ACC112 (cell line): ENCODE results near the gene METTL24.
"Not testable (repeated sequence)": the region's sequence is repeated elsewhere in the genome, so short reads cannot be mapped to it uniquely, and the experiment has no call there.

Experiments
- H2AFZ ChIP-seq: fragments of 200-600 bp; sonication (generic); one replicate; pipeline ENCODE4 v1.6.0; 2017; ENCODE audit warnings: antibody characterized with exemption, low read length; ENCODE audit not compliant: unreplicated experiment
- H3K27ac ChIP-seq: fragments of 200-600 bp; sonication (generic); 2 replicates; pipeline ENCODE4 v1.5.1; 2014; ENCODE audit warnings: low read depth, mild to moderate bottlenecking, antibody characterized with exemption, low read length, moderate library complexity
- H3K27me3 ChIP-seq: fragments of 200-600 bp; sonication (generic); 2 replicates; pipeline ENCODE4 v1.6.1; 2014; ENCODE audit warnings: mild to moderate bottlenecking, antibody characterized with exemption, low read length, moderate library complexity, mixed read lengths; ENCODE audit not compliant: insufficient read depth
- H3K36me3 ChIP-seq: fragments of 200-600 bp; sonication (generic); 2 replicates; pipeline ENCODE4 v1.6.1; 2016; ENCODE audit warnings: mild to moderate bottlenecking, antibody characterized with exemption, low read length, moderate library complexity, mixed read lengths; ENCODE audit not compliant: insufficient read depth
- H3K4me1 ChIP-seq: fragments of 200-600 bp; sonication (generic); one replicate; pipeline ENCODE4 v1.6.1; 2016; ENCODE audit warnings: low read length, mixed read lengths; ENCODE audit not compliant: insufficient read depth, unreplicated experiment, control insufficient read depth
- H3K4me3 ChIP-seq: fragments of 200-600 bp; sonication (generic); 2 replicates; pipeline ENCODE4 v1.5.1; 2014; ENCODE audit warnings: mild to moderate bottlenecking, low read depth, low read length
- H3K79me2 ChIP-seq: fragments of 200-600 bp; sonication (generic); one replicate; pipeline ENCODE4 v1.6.0; 2016; ENCODE audit warnings: low read length; ENCODE audit not compliant: control insufficient read depth, unreplicated experiment, insufficient read depth

The METTL24 gene

DNA sequence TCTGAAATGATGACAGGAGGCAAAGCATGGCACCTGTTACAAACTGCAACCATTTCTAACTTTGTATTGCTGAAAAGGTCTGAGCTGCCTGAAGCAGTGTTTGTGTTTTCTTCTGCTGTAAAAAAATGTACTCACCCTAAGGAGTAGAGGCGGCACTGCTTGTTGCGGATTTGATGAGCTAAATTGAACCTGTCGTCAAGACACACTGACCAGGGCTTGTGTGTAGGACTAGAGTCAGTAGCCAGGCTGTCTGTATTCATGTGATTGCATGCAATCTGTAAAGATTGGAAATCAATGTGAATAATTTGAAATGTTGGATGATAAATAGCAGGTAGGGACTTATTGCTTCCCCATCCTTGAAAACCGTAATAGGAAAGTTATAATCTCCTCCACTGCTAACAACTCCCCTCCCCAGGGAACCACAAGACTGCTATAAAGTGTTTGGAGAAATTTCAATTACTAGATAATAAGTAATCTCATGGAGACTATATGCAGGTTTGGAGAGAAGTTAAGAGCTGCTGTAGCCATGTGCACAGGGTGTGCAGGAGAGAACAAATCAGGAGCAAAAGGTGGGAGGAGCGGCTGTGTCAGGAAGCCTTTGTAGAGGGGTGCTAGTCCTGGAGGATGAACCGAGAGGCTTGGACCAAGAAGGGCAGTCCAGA, 42.8 kb downstream of the METTL24 start:
- H3K27me3 ChIP-seq: peaks cover 30% of the 10 kb centered on the region; the same call in 1 of the 2 replicates
- no peaks in the 10 kb centered on the region for H3K4me1 ChIP-seq
- H2AFZ ChIP-seq: no peak overlapping the region
- no peak overlapping the region for H3K4me3 ChIP-seq
- H3K79me2 ChIP-seq: no peaks in the 10 kb centered on the region
- H3K36me3 ChIP-seq: no peaks in the 10 kb centered on the region
- H3K27ac ChIP-seq: no peak overlapping the region

GRCh38 chr6:110310861-110311446, 47.2 kb downstream of the METTL24 start:
- Histone ChIP-seq H3K79me2 (no peaks in the 10 kb centered on the region), H3K4me1 (no peaks in the 10 kb centered on the region), H3K36me3 (no peaks in the 10 kb centered on the region), H3K4me3 (no peak overlapping the region), H3K27me3 (peaks cover 34% of the 10 kb centered on the region), H3K27ac (no peak overlapping the region), H2AFZ (no peak overlapping the region)

- H2AFZ ChIP-seq: not testable (repeated sequence)
These were observed 48.7 kb downstream of the METTL24 start for GRCh38 chr6:110309432-110309831.

DNA sequence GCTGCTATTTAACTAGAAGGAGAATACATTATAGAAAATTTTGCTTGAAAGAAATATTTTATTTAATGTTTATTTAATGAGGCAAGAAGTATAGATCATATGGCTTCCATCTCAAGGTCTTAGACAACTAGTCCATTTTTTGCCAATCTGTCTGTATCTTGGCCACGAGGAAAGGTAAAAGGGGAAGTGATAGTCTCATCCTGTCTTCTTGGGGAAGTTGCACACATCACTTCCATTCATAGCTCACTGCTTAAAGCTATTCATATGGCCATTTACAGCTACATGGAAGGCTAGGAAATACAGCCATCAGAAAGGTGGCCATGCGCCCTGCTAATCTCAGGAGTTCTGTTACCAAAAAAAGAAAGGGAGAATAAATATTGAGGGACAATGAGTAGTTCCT, 50.8 kb downstream of the METTL24 start:
- no peaks in the 10 kb centered on the region for H3K4me1 ChIP-seq
- peaks cover 33% of the 10 kb centered on the region for H3K27me3 ChIP-seq

More at GRCh38 chr6:110309432-110309831, 48.7 kb downstream of the METTL24 start:
- H3K27me3 ChIP-seq: peaks cover 34% of the 10 kb centered on the region
- not testable (repeated sequence) for H3K79me2 ChIP-seq, H3K27ac ChIP-seq, H3K36me3 ChIP-seq, H3K4me3 ChIP-seq, H3K4me1 ChIP-seq

DNA sequence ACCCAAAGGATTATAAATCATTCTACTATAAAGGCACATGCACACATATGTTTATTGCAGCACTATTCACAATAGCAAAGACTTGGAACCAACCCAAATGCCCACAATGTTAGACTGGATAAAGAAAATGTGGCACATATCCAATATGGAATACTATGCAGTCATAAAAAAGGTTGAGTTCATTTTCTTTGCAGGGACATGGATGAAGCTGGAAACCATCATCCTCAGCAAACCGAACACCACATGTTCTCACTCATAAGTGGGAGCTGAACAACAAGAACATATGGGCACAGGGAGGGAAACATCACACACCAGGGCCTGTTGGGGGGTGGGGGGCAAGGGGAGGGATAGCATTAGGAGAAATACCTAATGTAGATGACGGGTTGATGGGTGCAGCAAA, 52.3 kb downstream of the METTL24 start:
- H2AFZ ChIP-seq, H3K4me3 ChIP-seq, H3K4me1 ChIP-seq, H3K79me2 ChIP-seq, H3K27ac ChIP-seq, H3K36me3 ChIP-seq: not testable (repeated sequence)
- H3K27me3 ChIP-seq: peaks cover 35% of the 10 kb centered on the region

More for the DNA sequence above, 50.8 kb downstream of the METTL24 start:
- H3K36me3 ChIP-seq: no peaks in the 10 kb centered on the region
- H2AFZ ChIP-seq: no peak overlapping the region
- H3K27ac ChIP-seq: no peak overlapping the region
- H3K79me2 ChIP-seq: no peaks in the 10 kb centered on the region
- no peak overlapping the region for H3K4me3 ChIP-seq

- H3K36me3 ChIP-seq, H3K79me2 ChIP-seq, H2AFZ ChIP-seq, H3K27ac ChIP-seq, H3K4me3 ChIP-seq, H3K4me1 ChIP-seq: not testable (repeated sequence)
- H3K27me3 ChIP-seq: peaks cover 46% of the 10 kb centered on the region
These were observed 54.5 kb downstream of the METTL24 start for GRCh38 chr6:110303692-110304091.

- Histone ChIP-seq H3K4me1 (no peaks in the 10 kb centered on the region), H2AFZ (no peak overlapping the region), H3K27ac (no peak overlapping the region), H3K4me3 (no peak overlapping the region), H3K36me3 (no peaks in the 10 kb centered on the region), H3K79me2 (no peaks in the 10 kb centered on the region), H3K27me3 (peaks cover 60% of the 10 kb centered on the region)
These were observed 59.2 kb downstream of the METTL24 start for GRCh38 chr6:110298916-110299315.

GRCh38 chr6:110298411-110298810, 59.7 kb downstream of the METTL24 start:
- Histone ChIP-seq H3K36me3 (no peaks in the 10 kb centered on the region), H2AFZ (no peak overlapping the region), H3K79me2 (no peaks in the 10 kb centered on the region), H3K4me1 (no peaks in the 10 kb centered on the region), H3K27ac (no peak overlapping the region), H3K4me3 (no peak overlapping the region), H3K27me3 (peaks cover 60% of the 10 kb centered on the region)

GRCh38 chr6:110296241-110297025, 61.7 kb downstream of the METTL24 start:
- Histone ChIP-seq H3K27me3 (peaks cover 79% of the 10 kb centered on the region), H3K27ac (no peak overlapping the region), H3K36me3 (no peaks in the 10 kb centered on the region), H3K79me2 (no peaks in the 10 kb centered on the region), H3K4me1 (no peaks in the 10 kb centered on the region), H3K4me3 (no peak overlapping the region), H2AFZ (no peak overlapping the region)

DNA sequence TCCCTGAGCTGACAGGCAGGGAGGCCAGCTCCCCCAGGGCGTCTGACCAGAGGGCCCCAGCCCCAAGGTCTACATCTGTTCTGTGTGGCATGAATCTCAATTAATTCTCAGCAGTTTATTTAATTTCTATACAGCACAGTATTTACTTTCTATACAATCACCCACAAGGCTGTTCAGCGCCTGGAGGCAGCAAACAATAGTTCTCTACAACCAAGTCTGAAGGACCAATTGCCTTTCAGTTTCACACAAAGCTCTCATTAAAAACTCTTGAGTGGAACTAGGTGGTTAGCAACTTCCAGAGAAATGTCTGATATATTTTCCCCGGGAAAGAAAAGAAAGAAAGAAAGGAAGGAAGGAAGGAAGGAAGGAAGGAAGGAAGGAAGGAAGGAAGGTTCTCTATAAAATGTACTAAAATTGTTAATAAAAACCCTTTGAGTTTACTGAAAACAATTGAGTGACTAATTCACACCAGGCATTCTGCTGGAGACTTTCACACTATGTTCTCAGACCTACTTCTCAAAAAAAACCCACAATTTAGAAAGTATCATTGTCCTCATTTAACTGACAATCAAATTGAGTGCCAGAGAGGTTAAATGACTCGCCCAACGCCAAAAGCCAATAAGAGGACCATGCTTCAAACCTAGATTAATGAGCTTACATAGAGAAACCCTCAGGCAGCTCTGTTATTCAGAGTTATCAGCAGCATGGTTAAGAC, 62.5 kb downstream of the METTL24 start:
- Histone ChIP-seq H3K36me3 (no peaks in the 10 kb centered on the region), H3K4me3 (no peak overlapping the region), H3K27ac (no peak overlapping the region), H2AFZ (no peak overlapping the region), H3K27me3 (peaks cover 81% of the 10 kb centered on the region), H3K79me2 (no peaks in the 10 kb centered on the region), H3K4me1 (no peaks in the 10 kb centered on the region)
